Esophagus (tissue), 2 donors: Measurements from ENCODE around the gene WWOX. TPM values are rescaled to one million over a fixed set of nuclear protein-coding genes. Genes with fewer than 3 reads are reported as not detected.

Source experiments
- H3K27ac ChIP-seq, 2 donors: one replicate each; pipeline ENCODE4 v1.5.1; 2013; ENCODE audit warnings: low read depth in 2 of 2, mild to moderate bottlenecking in 2 of 2, inconsistent platforms in 1 of 2, low read length in 1 of 2, moderate library complexity in 1 of 2
- H3K27me3 ChIP-seq, 2 donors: one replicate each; pipeline ENCODE4 v1.6.1; 2013; ENCODE audit warnings: low read length in 2 of 2, control low read depth in 1 of 2, mild to moderate bottlenecking in 1 of 2; ENCODE audit not compliant: insufficient read depth in 2 of 2, control insufficient read depth in 1 of 2
- H3K36me3 ChIP-seq, 2 donors: one replicate each; pipeline ENCODE4 v1.6.1; 2013; ENCODE audit warnings: low read length in 1 of 2; ENCODE audit not compliant: control insufficient read depth in 2 of 2, insufficient read depth in 2 of 2
- H3K4me1 ChIP-seq, 2 donors: one replicate each; pipeline ENCODE4 v1.6.1; 2013; ENCODE audit warnings: low read length in 1 of 2; ENCODE audit not compliant: control insufficient read depth in 2 of 2, insufficient read depth in 2 of 2
- H3K4me3 ChIP-seq, 2 donors: one replicate each; pipeline ENCODE4 v1.5.1; 2013; ENCODE audit warnings: low read length in 2 of 2, mild to moderate bottlenecking in 2 of 2, low read depth in 1 of 2, moderate library complexity in 1 of 2
- H3K9me3 ChIP-seq, 2 donors: one replicate each; pipeline ENCODE4 v1.6.1; 2013; ENCODE audit warnings: mild to moderate bottlenecking in 2 of 2, low read depth in 1 of 2, low read length in 1 of 2, moderate library complexity in 1 of 2; ENCODE audit not compliant: control insufficient read depth in 2 of 2, insufficient read depth in 1 of 2
- WGBS, 2 donors: extraction: QIAGEN DNeasy Blood & Tissue Kit; methylation state at CpG; one replicate each; pipeline ENCODE4 v1.1.7; 2013; 5-methylcytosine and 5-hydroxymethylcytosine counted together
- polyA plus RNA-seq, 2 donors: library from polyadenylated mRNA; stranded (reverse); fragments of 200-250 nt; gene quantifications; one replicate each; pipeline ENCODE4 v1.2.3, GENCODE V29; 2013
- donor health status: healthy with polysubstance abuse.
- donor health status: Bipolar disorder and iron deficiency.

WWOX gene
- polyA plus RNA-seq, 2 donors = 6.4 to 9.1 TPM

- no peaks in the 10 kb centered on the region for H3K4me1 ChIP-seq
- H3K36me3 ChIP-seq = no peaks in the 10 kb centered on the region
- no peaks in the 10 kb centered on the region for H3K9me3 ChIP-seq
- H3K27me3 ChIP-seq = no peaks in the 10 kb centered on the region
- no peak overlapping the region for H3K27ac ChIP-seq
- no peak overlapping the region for H3K4me3 ChIP-seq
- 92 to 93% methylated on average over 2 of the region's 2 CpGs for WGBS, 2 donors
These were observed 511.9 kb downstream of the WWOX start for GRCh38 chr16:78611318-78611717.

- Histone ChIP-seq H3K27me3 (no peaks in the 10 kb centered on the region), H3K36me3 (no peaks in the 10 kb centered on the region), H3K27ac (no peak overlapping the region), H3K4me1 (no peaks in the 10 kb centered on the region), H3K4me3 (no peak overlapping the region), H3K9me3 (peaks cover 0 to 3% of the 10 kb centered on the region in 2 donors)
- WGBS, 2 donors = 65 to 70% methylated on average over 3 of the region's 3 CpGs
These were observed 520.4 kb downstream of the WWOX start for GRCh38 chr16:78619811-78620210.

GRCh38 chr16:78620291-78620690, 520.8 kb downstream of the WWOX start:
- Histone ChIP-seq H3K27me3 (no peaks in the 10 kb centered on the region), H3K4me1 (no peaks in the 10 kb centered on the region), H3K4me3 (no peak overlapping the region), H3K9me3 (peaks cover 0 to 3% of the 10 kb centered on the region in 2 donors), H3K27ac (no peak overlapping the region), H3K36me3 (no peaks in the 10 kb centered on the region)
- 75 to 79% methylated on average over 2 of the region's 2 CpGs for WGBS, 2 donors

- Histone ChIP-seq H3K27ac (no peak overlapping the region), H3K27me3 (no peaks in the 10 kb centered on the region), H3K4me1 (no peaks in the 10 kb centered on the region), H3K36me3 (no peaks in the 10 kb centered on the region), H3K4me3 (no peak overlapping the region), H3K9me3 (peaks cover 0 to 3% of the 10 kb centered on the region in 2 donors)
- 71 to 90% methylated on average over 2 of the region's 2 CpGs for WGBS, 2 donors
These were observed 524.3 kb downstream of the WWOX start for GRCh38 chr16:78623796-78624195.

- Histone ChIP-seq H3K4me3 (no peak overlapping the region), H3K27me3 (no peaks in the 10 kb centered on the region), H3K36me3 (no peaks in the 10 kb centered on the region), H3K4me1 (no peaks in the 10 kb centered on the region), H3K27ac (no peak overlapping the region), H3K9me3 (peaks cover 0 to 4% of the 10 kb centered on the region in 2 donors)
- 27 to 43% methylated on average over 2 of the region's 2 CpGs for WGBS, 2 donors
These were observed 524.9 kb downstream of the WWOX start for GRCh38 chr16:78624366-78624765.

GRCh38 chr16:78628461-78629045, 529.1 kb downstream of the WWOX start:
- WGBS, 2 donors = 61 to 72% methylated on average over 8 of the region's 8 CpGs
- H3K27ac ChIP-seq = no peak overlapping the region

GRCh38 chr16:78629173-78629572, 529.7 kb downstream of the WWOX start:
- no peak overlapping the region for H3K4me3 ChIP-seq
- H3K4me1 ChIP-seq = no peaks in the 10 kb centered on the region

More at GRCh38 chr16:78628461-78629045, 529.1 kb downstream of the WWOX start:
- Histone ChIP-seq H3K36me3 (no peaks in the 10 kb centered on the region), H3K27me3 (no peaks in the 10 kb centered on the region), H3K9me3 (peaks cover 0 to 7% of the 10 kb centered on the region in 2 donors), H3K4me3 (no peak overlapping the region), H3K4me1 (no peaks in the 10 kb centered on the region)

GRCh38 chr16:78630102-78630501, 530.6 kb downstream of the WWOX start:
- Histone ChIP-seq H3K27ac (no peak overlapping the region), H3K36me3 (no peaks in the 10 kb centered on the region), H3K27me3 (no peaks in the 10 kb centered on the region), H3K4me1 (no peaks in the 10 kb centered on the region), H3K4me3 (no peak overlapping the region), H3K9me3 (peaks cover 0 to 7% of the 10 kb centered on the region in 2 donors)
- WGBS, 2 donors = 96 to 97% methylated on average over 3 of the region's 3 CpGs

More at GRCh38 chr16:78629173-78629572, 529.7 kb downstream of the WWOX start:
- peaks cover 0 to 7% of the 10 kb centered on the region in 2 donors for H3K9me3 ChIP-seq
- WGBS, 2 donors = 0 to 38% methylated on average over 1 of the region's 1 CpG
- H3K27ac ChIP-seq = no peak overlapping the region
- no peaks in the 10 kb centered on the region for H3K36me3 ChIP-seq
- H3K27me3 ChIP-seq = no peaks in the 10 kb centered on the region

GRCh38 chr16:78633551-78633950, 534.1 kb downstream of the WWOX start:
- WGBS, 2 donors = 81 to 85% methylated on average over 12 of the region's 12 CpGs
- Histone ChIP-seq H3K4me3 (no peak overlapping the region), H3K27me3 (no peaks in the 10 kb centered on the region), H3K4me1 (no peaks in the 10 kb centered on the region), H3K36me3 (no peaks in the 10 kb centered on the region), H3K9me3 (peaks cover 0 to 7% of the 10 kb centered on the region in 2 donors), H3K27ac (no peak overlapping the region)

GRCh38 chr16:78635807-78636206, 536.4 kb downstream of the WWOX start:
- H3K4me1 ChIP-seq = no peaks in the 10 kb centered on the region
- no peaks in the 10 kb centered on the region for H3K27me3 ChIP-seq
- H3K4me3 ChIP-seq = no peak overlapping the region
- H3K9me3 ChIP-seq = no peaks in the 10 kb centered on the region
- no peaks in the 10 kb centered on the region for H3K36me3 ChIP-seq
- H3K27ac ChIP-seq = no peak overlapping the region
- 92 to 94% methylated on average over 9 of the region's 9 CpGs for WGBS, 2 donors
